ENCODE data around the gene PFKP. TPM values are rescaled to one million over a fixed set of nuclear protein-coding genes. Genes with fewer than 3 reads are reported as not detected.

PFKP gene
- total and polyA plus RNA-seq, 4 donors = 15.1 to 49.8 (median 31.8) TPM

DNA sequence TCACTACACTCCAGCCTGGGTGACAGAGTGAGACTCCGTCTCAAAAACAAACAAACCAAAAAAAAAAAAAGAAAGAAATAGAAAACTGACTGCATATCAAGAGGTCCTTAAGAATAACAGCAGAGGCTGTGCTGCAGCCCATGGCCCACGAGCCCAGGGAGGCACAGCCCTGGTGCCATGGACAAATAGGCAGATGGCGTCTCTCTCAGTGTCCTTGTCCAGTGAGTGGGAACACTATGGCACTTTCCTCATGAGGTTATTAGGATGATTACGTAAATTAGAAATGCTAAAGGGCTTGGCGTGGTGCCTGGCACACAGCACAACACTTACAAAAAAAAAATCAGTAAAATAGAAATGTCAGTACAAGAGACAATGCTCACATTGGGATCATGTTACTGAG is 33.4 kb upstream of the PFKP start:
- Histone ChIP-seq H3K4me3 (no peak overlapping the region), H3K9ac (ENCODE audit: insufficient read depth in 1 of 2, low read length in 2 of 2) (no peak overlapping the region), H3K9me3 (ENCODE audit: control insufficient read depth in 4 of 4, insufficient read depth in 3 of 4, low read length in 3 of 4) (no peaks in the 10 kb centered on the region), H3K36me3 (ENCODE audit: control insufficient read depth in 4 of 4, insufficient read depth in 4 of 4, low read length in 4 of 4) (no peaks in the 10 kb centered on the region), H3K27me3 (ENCODE audit: control insufficient read depth in 3 of 3, insufficient read depth in 3 of 3, low read length in 2 of 3) (no peaks in the 10 kb centered on the region), H3K4me1 (ENCODE audit: control insufficient read depth in 5 of 5, insufficient read depth in 5 of 5, low read length in 5 of 5) (peaks cover 0 to 6% (median 0%) of the 10 kb centered on the region in 5 donors), H3K27ac (ENCODE audit: low read depth in 1 of 2, low read length in 1 of 2) (no peak overlapping the region)
- ATAC-seq (ENCODE audit: insufficient read depth, low FRiP score) (no peak), DNase-seq (peak in 1 of 3 donors; percentile 28)
- 66 to 78% methylated on average over 5 of the region's 5 CpGs for WGBS, 2 donors
- TF ChIP-seq, protein P1, sequence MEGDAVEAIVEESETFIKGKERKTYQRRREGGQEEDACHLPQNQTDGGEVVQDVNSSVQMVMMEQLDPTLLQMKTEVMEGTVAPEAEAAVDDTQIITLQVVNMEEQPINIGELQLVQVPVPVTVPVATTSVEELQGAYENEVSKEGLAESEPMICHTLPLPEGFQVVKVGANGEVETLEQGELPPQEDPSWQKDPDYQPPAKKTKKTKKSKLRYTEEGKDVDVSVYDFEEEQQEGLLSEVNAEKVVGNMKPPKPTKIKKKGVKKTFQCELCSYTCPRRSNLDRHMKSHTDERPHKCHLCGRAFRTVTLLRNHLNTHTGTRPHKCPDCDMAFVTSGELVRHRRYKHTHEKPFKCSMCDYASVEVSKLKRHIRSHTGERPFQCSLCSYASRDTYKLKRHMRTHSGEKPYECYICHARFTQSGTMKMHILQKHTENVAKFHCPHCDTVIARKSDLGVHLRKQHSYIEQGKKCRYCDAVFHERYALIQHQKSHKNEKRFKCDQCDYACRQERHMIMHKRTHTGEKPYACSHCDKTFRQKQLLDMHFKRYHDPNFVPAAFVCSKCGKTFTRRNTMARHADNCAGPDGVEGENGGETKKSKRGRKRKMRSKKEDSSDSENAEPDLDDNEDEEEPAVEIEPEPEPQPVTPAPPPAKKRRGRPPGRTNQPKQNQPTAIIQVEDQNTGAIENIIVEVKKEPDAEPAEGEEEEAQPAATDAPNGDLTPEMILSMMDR (IDR thresholded peaks at IDR 0.05; ENCODE audit: control extremely low read depth, extremely low read depth) = no peak

DNA sequence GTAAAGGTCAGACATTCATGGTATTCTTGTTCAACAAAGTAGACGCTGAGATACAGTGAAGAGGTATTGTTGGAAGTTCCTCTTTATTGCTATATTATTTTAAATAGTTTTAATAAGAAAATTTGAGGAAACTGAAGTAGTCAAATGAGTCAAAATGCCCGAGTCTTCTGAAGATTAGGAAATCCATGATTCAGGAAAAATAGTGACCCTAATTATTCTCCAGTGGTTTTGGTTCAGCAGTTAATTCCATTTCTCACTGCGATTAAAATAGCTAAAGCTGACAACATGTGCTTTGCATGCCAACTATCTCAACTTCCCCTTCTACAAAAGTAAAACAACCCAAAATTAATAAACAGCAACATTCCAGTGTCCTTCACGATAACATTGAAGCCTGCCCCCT is 32.7 kb upstream of the PFKP start:
- no peak overlapping the region for H3K27ac ChIP-seq (ENCODE audit: low read depth in 1 of 2, low read length in 1 of 2)
- no peaks in the 10 kb centered on the region for H3K9me3 ChIP-seq (ENCODE audit: control insufficient read depth in 4 of 4, insufficient read depth in 3 of 4, low read length in 3 of 4)
- ATAC-seq (ENCODE audit: insufficient read depth, low FRiP score) (no peak), DNase-seq (no peak)
- H3K4me3 ChIP-seq = no peak overlapping the region
- H3K4me1 ChIP-seq (ENCODE audit: control insufficient read depth in 5 of 5, insufficient read depth in 5 of 5, low read length in 5 of 5) = peaks cover 0 to 6% (median 0%) of the 10 kb centered on the region in 5 donors
- TF ChIP-seq, protein P1 (IDR thresholded peaks at IDR 0.05; ENCODE audit: control extremely low read depth, extremely low read depth) = no peak
- no peak overlapping the region for H3K9ac ChIP-seq (ENCODE audit: insufficient read depth in 1 of 2, low read length in 2 of 2)
- no peaks in the 10 kb centered on the region for H3K36me3 ChIP-seq (ENCODE audit: control insufficient read depth in 4 of 4, insufficient read depth in 4 of 4, low read length in 4 of 4)
- no peaks in the 10 kb centered on the region for H3K27me3 ChIP-seq (ENCODE audit: control insufficient read depth in 3 of 3, insufficient read depth in 3 of 3, low read length in 2 of 3)
- WGBS, 2 donors = 55 to 61% methylated on average over 4 of the region's 4 CpGs

DNA sequence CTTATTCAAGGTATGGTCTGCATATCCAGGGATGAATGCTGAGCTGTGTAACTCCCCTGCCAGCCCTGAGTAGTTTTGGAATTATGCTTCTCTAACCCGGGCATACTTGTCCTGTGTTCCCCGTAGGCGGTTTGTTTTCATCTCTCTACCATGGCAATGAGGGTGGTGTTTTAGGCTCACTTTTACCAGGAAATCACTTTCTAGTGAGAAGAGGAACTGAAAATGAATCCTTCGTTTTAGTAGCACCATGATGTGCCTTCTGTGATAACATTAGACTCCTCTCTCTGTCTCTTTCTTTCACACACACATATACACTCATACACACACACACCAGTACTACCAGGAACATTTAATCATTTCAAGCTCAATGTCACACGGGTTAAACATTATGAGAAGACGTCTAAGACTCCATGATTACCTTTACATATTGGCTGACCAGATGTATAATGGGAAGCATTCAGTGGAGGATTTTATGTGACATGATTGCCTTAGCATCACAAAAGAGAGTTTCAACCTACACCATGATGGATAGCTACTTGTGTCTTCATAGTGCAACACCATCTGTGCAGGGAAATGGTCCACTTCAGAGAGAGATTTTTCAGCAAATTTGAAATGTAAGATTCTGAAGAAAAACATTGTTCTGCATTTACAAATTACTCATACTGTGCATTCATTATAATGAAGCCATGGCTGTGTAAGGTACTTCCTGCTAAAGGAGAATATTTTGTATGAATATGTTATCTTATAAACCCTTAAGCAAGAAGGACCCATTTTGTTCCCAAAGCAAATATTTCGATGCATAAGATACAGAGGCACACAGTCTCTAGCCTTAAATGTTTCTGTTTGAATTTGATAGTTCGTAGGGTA is 31.0 kb upstream of the PFKP start:
- 63 to 64% methylated on average over 8 of the region's 8 CpGs for WGBS, 2 donors
- H3K4me1 ChIP-seq (ENCODE audit: control insufficient read depth in 5 of 5, insufficient read depth in 5 of 5, low read length in 5 of 5) = peaks cover 0 to 6% (median 0%) of the 10 kb centered on the region in 5 donors
- no peak for ATAC-seq (ENCODE audit: insufficient read depth, low FRiP score)
- H3K9me3 ChIP-seq (ENCODE audit: control insufficient read depth in 4 of 4, insufficient read depth in 3 of 4, low read length in 3 of 4) = no peaks in the 10 kb centered on the region
- H3K27ac ChIP-seq (ENCODE audit: low read depth in 1 of 2, low read length in 1 of 2) = no peak overlapping the region
- no peak overlapping the region for H3K4me3 ChIP-seq
- H3K36me3 ChIP-seq (ENCODE audit: control insufficient read depth in 4 of 4, insufficient read depth in 4 of 4, low read length in 4 of 4) = no peaks in the 10 kb centered on the region
- H3K27me3 ChIP-seq (ENCODE audit: control insufficient read depth in 3 of 3, insufficient read depth in 3 of 3, low read length in 2 of 3) = no peaks in the 10 kb centered on the region
- DNase-seq = no peak
- no peak overlapping the region for H3K9ac ChIP-seq (ENCODE audit: insufficient read depth in 1 of 2, low read length in 2 of 2)
- TF ChIP-seq, protein P1 (IDR thresholded peaks at IDR 0.05; ENCODE audit: control extremely low read depth, extremely low read depth) = no peak

All from lung (tissue), 12 donors.